K562 (cell line): ENCODE results near the gene FOSL2. TPM values are rescaled to one million over a fixed set of nuclear protein-coding genes. Genes with fewer than 3 reads are reported as not detected.

Experiments used
- ETV6 ChIP-seq, 3 experiments: fragments of 150-350 bp in 1 of 3; sonication (generic) in 1 of 3; formaldehyde crosslinking in 1 of 3; IDR thresholded peaks; 2 replicates each; pipeline versions ENCODE4 v1.6.1 to v1.8.0; 2014 to 2022; ENCODE audit warnings: borderline replicate concordance in 2 of 3, low read depth in 2 of 3, antibody characterized with exemption in 1 of 3, low read length in 1 of 3, mild to moderate bottlenecking in 1 of 3, missing genetic modification reagents in 1 of 3
- GABPB1 ChIP-seq: sonication (generic); formaldehyde crosslinking; IDR thresholded peaks from 2 replicates; pipeline ENCODE4 v1.8.0; 2022; ENCODE audit warnings: mild to moderate bottlenecking, missing genetic modification reagents
- GMEB1 ChIP-seq: fragments of 250-450 bp; sonication (Bioruptor Pico); IDR thresholded peaks from 2 replicates; pipeline ENCODE4 v1.4.0; 2020; ENCODE audit warnings: mild to moderate bottlenecking
- HMG20A ChIP-seq: fragments of 450-650 bp; formaldehyde crosslinking; conservative IDR thresholded peaks from 2 replicates; pipeline ENCODE4 v1.4.0; 2020; ENCODE audit warnings: mild to moderate bottlenecking, mixed read lengths
- NR1H2 ChIP-seq: sonication (generic); formaldehyde crosslinking; IDR thresholded peaks from 2 replicates; pipeline ENCODE4 v1.4.0; 2020; ENCODE audit warnings: mild to moderate bottlenecking, missing genetic modification reagents
- RHOXF2B ChIP-seq: fragments of 250-450 bp; sonication (Bioruptor Pico); conservative IDR thresholded peaks from 2 replicates; pipeline ENCODE4 v1.5.1; 2021
- U2AF1 ChIP-seq: fragments of 200-400 bp; formaldehyde crosslinking; optimal IDR thresholded peaks from 2 replicates; pipeline ENCODE3; 2017; ENCODE audit warnings: mild to moderate bottlenecking, low read depth, low read length, moderate library complexity
- ZNF124 ChIP-seq: sonication (generic); formaldehyde crosslinking; IDR thresholded peaks from 2 replicates; pipeline ENCODE4 v1.8.1; 2022; ENCODE audit warnings: missing genetic modification reagents
- ZNF263 ChIP-seq: sonication (generic); formaldehyde crosslinking; IDR thresholded peaks from 2 replicates; pipeline ENCODE4 v1.8.0; 2022; ENCODE audit warnings: mild to moderate bottlenecking, missing genetic modification reagents, borderline replicate concordance
- ZNF830 ChIP-seq: fragments of 250-450 bp; sonication (Bioruptor Pico); IDR thresholded peaks from 2 replicates; pipeline ENCODE4 v1.5.0; 2021; ENCODE audit warnings: mild to moderate bottlenecking
- polyA plus RNA-seq, 8 experiments: library from polyadenylated mRNA; depleted of rRNA in 4 of 8; stranded (reverse) in 5 of 8; unstranded in 3 of 8; fragments of >200 nt; fragmentation: Nextera tagmentation in 2 of 8; fragmentation: Illumina TruSeq in 1 of 8; extraction: Ambion mirVana in 2 of 8; extraction: Trizol in 1 of 8; gene quantifications; 2 replicates each; pipeline versions ENCODE4 v1.2.1 to v1.2.3, GENCODE V29; 2011 to 2014; ENCODE audit warnings: inconsistent platforms in 1 of 8, missing spikeins in 1 of 8
- total RNA-seq, 7 experiments: library from RNA; depleted of rRNA in 6 of 7; stranded (reverse); fragments of >200 nt in 6 of 7; fragmentation: Illumina TruSeq in 2 of 7; extraction: Trizol in 2 of 7; gene quantifications; 2 replicates each; pipeline versions ENCODE4 v1.2.1 to v1.2.3, GENCODE V29; 2011 to 2021; ENCODE audit warnings: low replicate concordance in 1 of 7
- TF ChIP-seq, protein P1 (sequence below): fragments of 200-600 bp; sonication (generic); IDR thresholded peaks from one replicate; pipeline ENCODE4 v1.6.1; 2012; ENCODE audit warnings: mild to moderate bottlenecking, low read depth, low read length, inconsistent platforms
- TF ChIP-seq, protein P2 (sequence below): fragments of 450-650 bp; conservative IDR thresholded peaks from 2 replicates; pipeline ENCODE4 v1.6.1; 2016; ENCODE audit warnings: missing genetic modification characterization, low read depth, mild to moderate bottlenecking, missing compliant biosample characterization, moderate library complexity

The FOSL2 gene
- total and polyA plus RNA-seq, 9 of the 15 experiments (the other 6 are each of a cell fraction or from before 2014, with no cell fraction given), result 0.04 to 2.9 (median 0.80) TPM

DNA sequence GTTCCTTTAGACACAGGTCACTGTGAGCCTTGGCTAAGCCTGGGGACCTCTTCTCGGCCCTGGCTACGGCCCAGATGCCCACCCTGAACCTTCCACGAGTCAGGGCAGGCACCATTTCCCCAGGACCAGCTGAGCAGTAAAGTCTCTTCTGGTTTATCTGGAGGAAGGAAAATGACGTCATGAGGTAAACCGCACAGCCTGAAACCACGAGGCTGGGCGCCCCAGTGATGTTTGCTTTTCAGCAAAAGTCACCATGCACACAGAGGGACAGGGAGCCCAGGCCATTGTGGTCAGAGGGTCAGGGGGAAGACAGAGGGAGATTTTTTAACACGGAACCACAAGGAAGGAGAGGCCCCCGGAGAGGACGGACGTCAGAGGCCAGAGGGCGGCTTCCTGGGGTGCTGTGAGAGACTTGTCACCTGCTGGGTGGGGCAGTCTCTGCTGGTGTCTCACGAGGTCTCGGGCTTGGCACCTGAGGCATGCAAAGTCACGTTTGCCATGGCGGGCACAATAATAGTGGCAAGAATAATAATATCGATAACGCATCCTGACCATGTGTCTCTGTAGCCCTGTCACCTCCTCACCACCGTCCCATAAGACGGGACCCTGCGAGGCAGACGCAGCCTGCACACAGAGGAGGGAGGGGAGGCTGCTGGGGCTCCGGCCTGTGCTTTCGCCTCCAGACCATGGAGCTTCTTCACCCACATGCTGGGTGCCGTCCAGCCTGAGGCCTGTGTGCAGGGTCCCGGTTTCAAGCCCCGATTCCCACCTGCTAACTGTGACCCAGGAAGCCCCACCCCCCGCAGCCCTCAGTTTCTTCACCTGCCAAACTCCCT lies 33.2 kb upstream of the FOSL2 start (continued):
- TF ChIP-seq RHOXF2B (CRISPR knock-in tag) (0 out of 2 replicates have a peak, but pooled peaks have one; percentile 84), NR1H2 (no peak), ZNF830 (no peak), ZNF124 (CRISPR knock-in tag) (no peak), HMG20A (CRISPR knock-in tag) (no peak), GABPB1 (peak; percentile 48; the same call in 1 of the 2 replicates), ZNF263 (CRISPR knock-in tag) (no peak; the same call in 1 of the 2 replicates), ETV6 (IDR thresholded peaks at IDR 0.05; ENCODE audit: borderline replicate concordance in 1 of 2, low read depth in 2 of 2, low read length in 1 of 2) (no peak), ETV6 (CRISPR knock-in tag; IDR thresholded peaks at IDR 0.05; ENCODE audit: borderline replicate concordance) (no peak), GMEB1 (CRISPR knock-in tag) (peak; percentile 52; the same call in 1 of the 2 replicates), U2AF1 (no peak)
- TF ChIP-seq, protein P1, sequence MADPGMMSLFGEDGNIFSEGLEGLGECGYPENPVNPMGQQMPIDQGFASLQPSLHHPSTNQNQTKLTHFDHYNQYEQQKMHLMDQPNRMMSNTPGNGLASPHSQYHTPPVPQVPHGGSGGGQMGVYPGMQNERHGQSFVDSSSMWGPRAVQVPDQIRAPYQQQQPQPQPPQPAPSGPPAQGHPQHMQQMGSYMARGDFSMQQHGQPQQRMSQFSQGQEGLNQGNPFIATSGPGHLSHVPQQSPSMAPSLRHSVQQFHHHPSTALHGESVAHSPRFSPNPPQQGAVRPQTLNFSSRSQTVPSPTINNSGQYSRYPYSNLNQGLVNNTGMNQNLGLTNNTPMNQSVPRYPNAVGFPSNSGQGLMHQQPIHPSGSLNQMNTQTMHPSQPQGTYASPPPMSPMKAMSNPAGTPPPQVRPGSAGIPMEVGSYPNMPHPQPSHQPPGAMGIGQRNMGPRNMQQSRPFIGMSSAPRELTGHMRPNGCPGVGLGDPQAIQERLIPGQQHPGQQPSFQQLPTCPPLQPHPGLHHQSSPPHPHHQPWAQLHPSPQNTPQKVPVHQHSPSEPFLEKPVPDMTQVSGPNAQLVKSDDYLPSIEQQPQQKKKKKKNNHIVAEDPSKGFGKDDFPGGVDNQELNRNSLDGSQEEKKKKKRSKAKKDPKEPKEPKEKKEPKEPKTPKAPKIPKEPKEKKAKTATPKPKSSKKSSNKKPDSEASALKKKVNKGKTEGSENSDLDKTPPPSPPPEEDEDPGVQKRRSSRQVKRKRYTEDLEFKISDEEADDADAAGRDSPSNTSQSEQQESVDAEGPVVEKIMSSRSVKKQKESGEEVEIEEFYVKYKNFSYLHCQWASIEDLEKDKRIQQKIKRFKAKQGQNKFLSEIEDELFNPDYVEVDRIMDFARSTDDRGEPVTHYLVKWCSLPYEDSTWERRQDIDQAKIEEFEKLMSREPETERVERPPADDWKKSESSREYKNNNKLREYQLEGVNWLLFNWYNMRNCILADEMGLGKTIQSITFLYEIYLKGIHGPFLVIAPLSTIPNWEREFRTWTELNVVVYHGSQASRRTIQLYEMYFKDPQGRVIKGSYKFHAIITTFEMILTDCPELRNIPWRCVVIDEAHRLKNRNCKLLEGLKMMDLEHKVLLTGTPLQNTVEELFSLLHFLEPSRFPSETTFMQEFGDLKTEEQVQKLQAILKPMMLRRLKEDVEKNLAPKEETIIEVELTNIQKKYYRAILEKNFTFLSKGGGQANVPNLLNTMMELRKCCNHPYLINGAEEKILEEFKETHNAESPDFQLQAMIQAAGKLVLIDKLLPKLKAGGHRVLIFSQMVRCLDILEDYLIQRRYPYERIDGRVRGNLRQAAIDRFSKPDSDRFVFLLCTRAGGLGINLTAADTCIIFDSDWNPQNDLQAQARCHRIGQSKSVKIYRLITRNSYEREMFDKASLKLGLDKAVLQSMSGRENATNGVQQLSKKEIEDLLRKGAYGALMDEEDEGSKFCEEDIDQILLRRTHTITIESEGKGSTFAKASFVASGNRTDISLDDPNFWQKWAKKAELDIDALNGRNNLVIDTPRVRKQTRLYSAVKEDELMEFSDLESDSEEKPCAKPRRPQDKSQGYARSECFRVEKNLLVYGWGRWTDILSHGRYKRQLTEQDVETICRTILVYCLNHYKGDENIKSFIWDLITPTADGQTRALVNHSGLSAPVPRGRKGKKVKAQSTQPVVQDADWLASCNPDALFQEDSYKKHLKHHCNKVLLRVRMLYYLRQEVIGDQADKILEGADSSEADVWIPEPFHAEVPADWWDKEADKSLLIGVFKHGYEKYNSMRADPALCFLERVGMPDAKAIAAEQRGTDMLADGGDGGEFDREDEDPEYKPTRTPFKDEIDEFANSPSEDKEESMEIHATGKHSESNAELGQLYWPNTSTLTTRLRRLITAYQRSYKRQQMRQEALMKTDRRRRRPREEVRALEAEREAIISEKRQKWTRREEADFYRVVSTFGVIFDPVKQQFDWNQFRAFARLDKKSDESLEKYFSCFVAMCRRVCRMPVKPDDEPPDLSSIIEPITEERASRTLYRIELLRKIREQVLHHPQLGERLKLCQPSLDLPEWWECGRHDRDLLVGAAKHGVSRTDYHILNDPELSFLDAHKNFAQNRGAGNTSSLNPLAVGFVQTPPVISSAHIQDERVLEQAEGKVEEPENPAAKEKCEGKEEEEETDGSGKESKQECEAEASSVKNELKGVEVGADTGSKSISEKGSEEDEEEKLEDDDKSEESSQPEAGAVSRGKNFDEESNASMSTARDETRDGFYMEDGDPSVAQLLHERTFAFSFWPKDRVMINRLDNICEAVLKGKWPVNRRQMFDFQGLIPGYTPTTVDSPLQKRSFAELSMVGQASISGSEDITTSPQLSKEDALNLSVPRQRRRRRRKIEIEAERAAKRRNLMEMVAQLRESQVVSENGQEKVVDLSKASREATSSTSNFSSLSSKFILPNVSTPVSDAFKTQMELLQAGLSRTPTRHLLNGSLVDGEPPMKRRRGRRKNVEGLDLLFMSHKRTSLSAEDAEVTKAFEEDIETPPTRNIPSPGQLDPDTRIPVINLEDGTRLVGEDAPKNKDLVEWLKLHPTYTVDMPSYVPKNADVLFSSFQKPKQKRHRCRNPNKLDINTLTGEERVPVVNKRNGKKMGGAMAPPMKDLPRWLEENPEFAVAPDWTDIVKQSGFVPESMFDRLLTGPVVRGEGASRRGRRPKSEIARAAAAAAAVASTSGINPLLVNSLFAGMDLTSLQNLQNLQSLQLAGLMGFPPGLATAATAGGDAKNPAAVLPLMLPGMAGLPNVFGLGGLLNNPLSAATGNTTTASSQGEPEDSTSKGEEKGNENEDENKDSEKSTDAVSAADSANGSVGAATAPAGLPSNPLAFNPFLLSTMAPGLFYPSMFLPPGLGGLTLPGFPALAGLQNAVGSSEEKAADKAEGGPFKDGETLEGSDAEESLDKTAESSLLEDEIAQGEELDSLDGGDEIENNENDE, result no peak
- TF ChIP-seq, protein P2, sequence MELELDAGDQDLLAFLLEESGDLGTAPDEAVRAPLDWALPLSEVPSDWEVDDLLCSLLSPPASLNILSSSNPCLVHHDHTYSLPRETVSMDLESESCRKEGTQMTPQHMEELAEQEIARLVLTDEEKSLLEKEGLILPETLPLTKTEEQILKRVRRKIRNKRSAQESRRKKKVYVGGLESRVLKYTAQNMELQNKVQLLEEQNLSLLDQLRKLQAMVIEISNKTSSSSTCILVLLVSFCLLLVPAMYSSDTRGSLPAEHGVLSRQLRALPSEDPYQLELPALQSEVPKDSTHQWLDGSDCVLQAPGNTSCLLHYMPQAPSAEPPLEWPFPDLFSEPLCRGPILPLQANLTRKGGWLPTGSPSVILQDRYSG (tag), result peak; percentile 79
